Measurements from ENCODE around the gene HEXA.
A peak's percentile ranks its signal among the peaks of the same experiment; 100 is the strongest.

The HEXA gene

GRCh38 chr15:72372361-72372760, 3.5 kb downstream of the HEXA start:
- no peak for DNase-seq

GRCh38 chr15:72369964-72370363, 5.8 kb downstream of the HEXA start:
- DNase-seq: no peak

GRCh38 chr15:72368899-72369298, 6.9 kb downstream of the HEXA start:
- no peak for DNase-seq

- DNase-seq: no peak
Measured at GRCh38 chr15:72368325-72368724, 7.5 kb downstream of the HEXA start.

- no peak for DNase-seq
Measured at GRCh38 chr15:72365844-72366243, 10.0 kb downstream of the HEXA start.

DNA sequence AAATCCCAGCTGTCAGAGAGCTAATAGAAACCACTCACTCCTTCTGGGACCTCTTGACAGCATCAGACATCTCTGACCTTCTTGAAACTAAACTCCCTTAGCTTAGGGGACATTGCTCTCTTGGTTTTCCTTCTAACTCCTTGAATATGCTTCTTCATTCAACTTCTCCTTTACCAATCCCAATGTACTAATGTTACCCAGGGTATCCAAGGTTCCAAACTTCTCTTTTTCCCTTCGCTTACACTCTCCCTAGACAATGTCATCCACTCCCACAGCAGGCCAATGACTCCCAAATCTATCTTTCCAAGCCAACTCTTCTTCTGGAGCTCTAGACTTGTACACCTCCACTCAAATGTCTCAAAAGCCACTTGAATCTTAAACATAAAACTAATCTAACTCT, 14.6 kb downstream of the HEXA start:
- DNase-seq: no peak

GRCh38 chr15:72358650-72359171, 17.1 kb downstream of the HEXA start:
- no peak for DNase-seq

DNA sequence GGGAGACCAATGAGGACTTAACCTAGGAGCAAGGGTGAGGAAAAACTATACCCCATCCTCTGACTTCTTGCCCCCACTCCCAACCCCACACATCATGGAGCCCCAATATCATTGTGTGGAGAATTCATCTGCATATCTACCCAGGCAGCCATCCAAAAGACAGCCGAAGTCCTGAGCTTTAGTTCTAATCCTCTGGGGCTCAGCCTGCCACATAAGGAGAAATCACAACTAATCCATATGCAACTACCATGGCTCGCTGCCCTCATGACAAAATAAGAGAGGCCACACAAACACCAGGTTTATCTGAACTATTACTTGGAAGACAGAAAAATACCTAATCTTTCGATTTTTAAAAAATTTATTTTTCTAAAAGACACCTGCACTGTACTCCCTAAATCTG, 17.7 kb downstream of the HEXA start:
- DNase-seq: no peak

DNA sequence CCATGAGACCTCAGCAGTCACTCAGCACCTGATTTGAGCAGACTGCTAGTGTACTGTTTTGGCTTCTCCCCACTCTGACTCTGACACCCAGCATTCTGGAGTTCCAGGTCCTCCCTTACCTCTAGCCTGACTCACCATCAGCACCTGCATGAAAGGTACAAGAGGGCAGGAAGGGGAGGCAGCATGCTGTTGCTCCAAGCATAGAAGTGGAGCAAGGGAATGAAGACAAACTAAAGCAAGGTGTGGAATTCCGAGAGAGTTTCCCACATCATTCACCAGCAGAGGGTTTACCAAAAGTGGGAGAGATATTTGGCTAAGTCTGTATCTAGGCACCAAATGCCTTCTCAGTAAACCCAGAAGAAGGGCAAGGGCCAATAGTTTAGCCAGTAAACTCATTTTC, 21.3 kb downstream of the HEXA start:
- no peak for DNase-seq

DNA sequence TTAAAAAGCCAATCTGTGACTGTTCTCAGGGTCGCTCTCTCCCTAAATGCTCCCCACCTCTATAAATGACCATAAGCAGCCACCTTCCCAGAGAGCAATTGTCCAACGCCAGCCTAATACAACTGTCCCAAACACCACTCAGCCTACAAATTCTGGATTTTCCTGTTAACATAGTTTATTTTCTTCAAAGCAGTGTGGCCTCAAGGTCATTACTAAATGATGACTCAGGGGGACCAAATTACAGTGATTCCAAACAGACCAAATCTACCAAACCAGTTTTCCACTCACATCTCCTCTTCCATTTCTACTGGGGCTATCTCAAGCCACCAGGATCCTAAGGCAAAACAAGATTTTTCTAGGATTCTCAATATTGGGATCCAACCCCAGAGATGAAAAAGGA, 22.5 kb downstream of the HEXA start:
- no peak for DNase-seq

DNA sequence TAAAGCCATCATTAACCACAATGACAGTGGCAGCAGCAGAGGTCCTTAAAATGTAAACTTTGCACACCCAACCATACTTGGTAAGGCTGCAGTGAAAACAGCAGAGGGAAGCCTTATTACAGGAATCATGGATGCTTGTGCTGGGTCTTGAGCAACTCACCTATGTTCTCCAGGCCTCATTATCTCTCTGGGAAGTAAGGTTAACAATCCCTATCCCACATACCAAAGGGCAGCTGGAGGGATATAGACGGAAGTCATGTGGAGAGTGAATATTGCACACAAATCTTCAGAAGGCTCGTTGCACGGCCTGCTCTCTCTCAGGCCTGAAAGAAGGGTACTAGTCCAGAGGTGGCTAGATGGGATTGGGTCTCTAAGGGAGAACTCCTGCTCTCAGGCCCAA, 30.0 kb downstream of the HEXA start:
- no peak for DNase-seq

- DNase-seq: no peak
Measured at GRCh38 chr15:72345280-72345679, 30.5 kb downstream of the HEXA start.

DNA sequence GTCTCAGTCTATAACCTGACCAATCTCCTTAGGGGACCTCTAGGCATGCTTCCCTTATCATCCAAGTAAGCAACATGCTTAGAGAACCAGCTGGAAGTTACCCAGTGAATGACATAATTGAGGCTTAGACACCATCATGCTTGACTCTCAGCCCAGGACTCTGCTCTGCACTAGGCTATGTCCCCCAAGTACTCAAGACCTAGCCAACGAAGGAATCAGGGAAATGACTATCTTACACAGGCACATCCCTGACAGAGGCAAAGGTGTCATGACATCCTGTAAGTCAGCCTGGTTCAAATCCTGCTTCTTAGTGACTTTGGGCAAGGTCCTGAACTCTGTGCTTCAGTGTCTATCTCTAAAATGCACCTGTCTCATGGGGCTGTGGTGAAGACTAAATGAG, 31.2 kb downstream of the HEXA start:
- no peak for DNase-seq

- DNase-seq: peak in 2 of 4 experiments; percentile 7 to 8
Measured at GRCh38 chr15:72342385-72342784, 33.4 kb downstream of the HEXA start.

GRCh38 chr15:72341361-72341760, 34.5 kb downstream of the HEXA start:
- no peak for DNase-seq

GRCh38 chr15:72340366-72340765, 35.4 kb downstream of the HEXA start:
- no peak for DNase-seq

DNA sequence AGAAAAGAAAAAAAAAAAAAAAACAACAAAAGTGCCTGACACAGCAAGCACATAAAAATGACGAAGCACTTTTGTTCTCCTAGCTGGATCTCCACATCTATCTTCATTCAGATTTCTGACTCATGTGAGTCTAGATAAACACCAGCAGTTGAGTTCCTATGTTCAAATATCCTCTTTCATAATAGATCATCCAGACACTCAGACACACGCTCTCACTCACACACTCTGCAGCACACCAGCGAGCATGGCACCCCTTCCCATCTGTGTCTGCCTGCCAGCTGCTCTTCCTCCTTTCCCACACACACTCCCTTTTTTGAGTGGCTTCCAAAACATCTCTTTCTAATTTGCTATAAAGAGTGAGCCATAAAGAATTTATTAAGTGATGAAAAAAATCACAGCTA, 36.0 kb downstream of the HEXA start:
- DNase-seq: no peak

DNA sequence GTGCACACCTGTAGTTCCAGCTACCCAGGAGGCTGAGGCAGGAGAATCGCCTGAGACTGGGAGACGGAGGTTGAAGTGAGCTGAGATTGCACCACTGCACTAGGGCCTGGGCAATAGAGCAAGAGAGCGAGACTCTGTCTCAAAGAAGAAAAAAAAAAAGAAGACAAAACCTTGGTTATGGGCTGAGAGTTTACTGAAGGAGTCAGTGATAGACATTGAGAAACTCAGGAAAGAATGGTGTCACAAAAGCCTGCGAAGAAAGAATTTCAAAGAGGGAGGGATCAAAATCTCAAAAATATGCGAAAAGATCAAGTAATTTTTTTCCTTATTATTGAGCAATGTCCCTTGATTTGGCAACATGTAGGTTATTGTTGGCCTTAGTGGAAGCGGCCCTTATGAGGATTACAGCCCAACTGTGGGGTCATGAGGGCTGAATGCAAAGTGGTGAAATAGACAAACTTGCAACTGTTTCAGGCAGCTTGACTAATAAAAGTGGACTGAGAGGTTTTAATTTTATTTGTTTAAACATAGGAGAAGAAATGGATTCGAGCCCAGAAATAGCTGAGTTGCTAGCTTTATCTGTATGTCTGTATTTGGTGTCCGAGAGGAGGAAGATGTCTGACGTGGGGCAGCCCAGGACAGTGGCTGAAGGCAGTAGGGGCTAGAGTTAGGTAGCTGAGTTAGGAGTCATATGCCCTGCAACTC, 37.0 kb downstream of the HEXA start:
- DNase-seq: no peak

- no peak for DNase-seq
Measured at GRCh38 chr15:72338148-72338547, 37.7 kb downstream of the HEXA start.

- no peak for DNase-seq
Measured at GRCh38 chr15:72334842-72335241, 41.0 kb downstream of the HEXA start.

DNA sequence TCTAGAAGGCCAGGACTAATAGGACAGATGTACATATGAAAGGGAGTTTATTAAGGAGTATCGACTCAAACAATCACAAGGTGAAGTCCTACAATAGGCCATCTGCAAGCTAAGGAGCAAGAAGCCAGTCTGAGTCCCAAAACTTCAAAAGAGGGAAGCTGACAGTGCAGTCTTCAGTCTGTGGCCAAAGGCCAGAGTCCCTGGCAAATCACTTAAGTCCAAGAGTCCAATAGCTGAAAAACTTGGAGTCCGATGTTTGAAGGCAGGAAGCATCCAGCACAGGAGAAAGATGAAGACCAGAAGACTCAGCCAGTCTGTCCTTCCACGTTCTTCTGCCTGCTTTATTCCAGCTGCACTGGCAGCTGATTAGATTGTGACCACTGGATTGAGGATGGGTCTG, 44.8 kb downstream of the HEXA start:
- DNase-seq: no peak

GRCh38 chr15:72323752-72324151, 52.1 kb downstream of the HEXA start:
- DNase-seq: no peak

- peak; percentile 18 to 46 (median 35) for DNase-seq
Measured at GRCh38 chr15:72319985-72320671, 55.7 kb downstream of the HEXA start, which contains the start of gene CELF6. Gene CELF6, minus strand, starts transcription at chr15:72320157. Its CDS starts 283 bp downstream, at chr15:72319874.

GRCh38 chr15:72319360-72319984, 56.3 kb downstream of the HEXA start:
- peak; percentile 12 to 32 (median 28) for DNase-seq
